Fibroblast of gingiva (primary cell): ENCODE measurements around the gene TADA3.

Experiments
- DNase-seq: peaks from one replicate; pipeline ENCODE4 v3.0.0-alpha.2; 2011; ENCODE audit warnings: low read depth

Gene TADA3

DNA sequence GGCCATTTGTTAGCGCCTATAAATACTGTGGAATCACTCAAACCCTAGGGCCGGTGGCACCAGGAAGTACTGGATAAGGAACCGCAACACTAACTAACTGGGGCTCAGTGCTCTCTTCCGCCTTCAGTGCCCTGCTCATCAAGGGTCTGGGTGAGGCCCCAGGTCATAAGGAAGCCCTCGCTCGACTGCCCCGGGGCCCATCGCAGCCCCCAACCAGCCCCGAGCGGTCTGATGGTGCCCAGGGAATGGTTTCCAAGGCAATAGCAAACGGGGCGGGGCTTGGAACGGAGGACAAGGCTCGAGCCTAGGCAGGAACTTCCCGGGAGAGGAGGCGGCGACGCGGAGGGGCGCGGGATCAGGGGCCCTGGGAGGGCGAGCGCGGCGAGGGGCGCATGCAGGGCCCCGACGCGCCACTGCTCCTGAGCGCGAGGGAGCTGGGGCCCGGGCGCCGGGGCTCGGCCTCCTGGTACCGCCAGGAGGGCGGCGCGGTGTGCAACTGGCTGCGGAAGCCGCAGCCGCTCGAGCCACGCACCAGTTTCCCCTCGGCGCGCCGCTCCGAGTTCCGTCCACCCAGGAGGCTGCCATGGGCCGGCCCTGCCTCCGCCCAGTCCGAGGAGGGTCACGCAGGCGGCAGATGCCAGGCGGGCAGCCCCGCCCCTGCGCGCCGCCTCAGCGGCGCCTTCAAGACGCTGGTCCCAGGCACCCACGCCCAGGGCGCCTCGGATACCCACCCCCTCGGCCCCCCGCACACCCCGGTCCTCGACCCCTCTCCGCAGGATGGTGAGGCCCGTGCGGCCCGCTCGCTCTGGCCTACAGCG is 17.6 kb upstream of the TADA3 start, which contains the start of gene TTLL3:
TTLL3 (plus strand) TSS at position 648 of the 818 bp plus-strand sequence. CDS start 400 bp downstream, outside the sequence.
- DNase-seq = peak; percentile 72

DNA sequence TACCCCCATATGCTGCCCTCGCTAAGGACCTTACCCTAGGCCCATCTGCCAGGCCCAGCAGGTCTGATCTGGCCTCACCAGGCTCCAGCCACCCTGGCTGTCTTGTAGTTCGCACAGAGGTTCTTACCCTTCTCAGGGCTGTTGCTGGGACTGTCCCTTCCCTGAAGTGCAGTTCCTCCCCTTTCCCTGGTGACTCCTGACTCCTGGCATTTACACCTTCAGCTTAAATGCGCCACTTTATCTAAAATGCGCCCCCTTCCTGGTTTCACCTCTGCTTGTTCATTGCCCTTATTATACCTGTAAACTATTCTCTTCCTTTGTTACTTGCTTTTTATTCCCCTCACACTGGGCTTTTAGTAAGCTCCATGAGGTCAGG is 17.0 kb upstream of the TADA3 start:
- no peak for DNase-seq

DNA sequence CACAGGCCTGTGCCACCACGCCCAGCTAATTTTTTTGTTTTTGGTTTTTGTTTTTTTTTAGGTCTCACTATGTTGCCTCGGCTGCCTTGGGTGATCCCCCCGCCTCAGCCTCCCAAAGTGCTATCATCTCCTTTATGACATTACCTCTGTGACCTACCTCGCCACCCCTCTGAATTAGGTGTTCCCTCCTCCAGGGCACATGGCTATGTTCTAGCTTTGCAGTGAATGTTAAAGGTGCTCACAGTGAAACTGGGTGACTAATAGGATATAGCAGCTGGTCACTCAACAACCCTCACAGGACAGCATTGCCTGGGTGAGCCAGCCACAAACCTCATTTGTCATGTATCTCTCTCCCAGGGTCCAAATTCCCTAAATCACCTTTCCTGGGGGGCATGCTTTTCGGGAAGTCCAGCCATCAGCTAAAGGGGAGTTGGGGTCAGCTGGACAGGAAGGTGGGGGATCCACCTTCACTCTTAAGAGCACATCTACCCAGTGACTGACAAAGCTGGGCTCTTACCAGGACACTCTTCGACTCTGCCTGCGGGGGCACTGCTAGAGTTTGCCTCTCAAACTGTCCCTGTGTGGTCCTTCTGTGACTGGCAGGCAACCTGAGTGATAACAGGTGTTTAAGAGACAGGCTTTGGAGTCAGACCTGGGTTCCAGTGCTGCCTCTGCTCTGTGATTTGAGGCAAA is 16.2 kb upstream of the TADA3 start:
- DNase-seq = no peak

DNA sequence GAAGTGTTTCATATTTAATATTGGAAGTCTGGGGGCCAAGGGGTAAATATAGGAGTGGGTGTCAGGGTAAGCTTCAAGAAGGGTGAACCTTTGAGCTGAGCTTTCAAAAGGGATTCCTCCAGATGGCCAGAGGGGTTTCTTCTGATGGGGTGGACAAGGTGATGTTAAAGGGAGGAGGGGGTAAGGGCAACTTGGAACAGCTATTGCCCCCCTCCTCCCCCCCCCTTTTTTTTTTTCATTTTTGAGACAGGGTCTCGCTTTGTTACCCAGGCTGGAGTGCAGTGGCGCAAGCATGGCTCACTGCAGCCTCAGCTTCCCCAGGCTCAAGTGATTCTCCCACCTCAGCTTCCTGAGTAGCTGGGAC is 15.7 kb upstream of the TADA3 start:
- DNase-seq = no peak

DNA sequence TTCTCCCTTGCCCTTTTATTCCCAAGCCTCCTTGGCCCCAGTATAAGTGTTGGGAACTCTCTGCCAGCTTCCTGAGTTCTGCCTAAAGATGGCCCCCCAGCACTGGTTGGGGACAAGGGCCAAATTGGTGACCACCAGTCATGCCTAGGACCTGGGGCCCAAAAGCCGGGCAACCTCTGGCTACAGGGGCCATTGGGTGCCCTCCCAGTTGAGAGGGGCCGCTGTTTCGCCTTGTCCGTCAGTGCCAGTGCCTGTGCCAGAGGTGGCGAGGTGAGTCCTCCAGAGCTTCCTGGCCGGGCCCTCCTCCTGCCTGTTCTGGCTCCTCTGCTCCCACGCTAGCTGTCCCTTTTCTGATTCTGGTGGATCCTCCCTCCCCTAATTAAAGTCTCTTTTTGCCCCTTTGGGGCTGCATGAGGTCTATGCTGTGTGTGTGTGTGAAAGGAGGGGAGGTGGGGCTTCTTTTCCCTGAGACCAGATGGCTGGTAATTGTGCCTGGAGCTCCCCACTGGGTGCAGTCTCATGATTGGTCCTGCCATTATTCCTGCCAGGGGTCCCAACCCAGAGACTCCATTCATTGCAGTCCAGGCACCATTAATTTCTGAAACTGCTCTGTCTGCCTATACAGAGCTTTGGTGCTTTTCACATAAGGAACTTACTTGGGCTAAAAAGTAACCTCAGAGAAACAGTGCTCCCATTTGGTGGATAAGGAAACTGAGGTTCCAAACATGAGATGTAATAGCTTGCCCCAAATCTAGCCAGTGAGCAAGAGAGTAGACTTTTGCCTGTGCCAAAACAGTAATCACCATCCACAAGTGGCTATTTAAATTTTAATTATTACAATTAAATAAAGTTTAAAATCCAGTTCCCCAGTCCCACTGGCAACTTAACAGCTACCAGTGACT is 14.7 kb upstream of the TADA3 start:
- no peak for DNase-seq

DNA sequence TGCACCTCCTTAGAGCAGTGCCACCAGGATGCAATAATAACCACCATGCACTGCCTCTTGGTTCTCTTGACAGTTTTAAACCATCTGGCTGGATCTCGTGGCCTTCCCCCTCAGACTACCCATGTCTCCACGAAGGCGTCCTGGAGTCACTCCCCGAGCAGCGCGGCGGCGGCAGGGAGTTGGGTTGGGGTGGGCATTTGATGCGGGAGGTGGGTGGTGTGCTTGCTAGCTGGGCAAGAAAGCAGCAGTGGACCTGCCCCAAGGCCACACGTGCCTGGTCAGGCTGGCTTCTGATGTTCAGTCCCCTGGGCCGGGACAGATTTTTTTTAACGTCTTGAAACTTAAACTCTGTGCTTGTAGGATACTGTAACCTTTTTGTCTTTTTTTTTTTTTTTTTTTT is 13.9 kb upstream of the TADA3 start:
- no peak for DNase-seq

DNA sequence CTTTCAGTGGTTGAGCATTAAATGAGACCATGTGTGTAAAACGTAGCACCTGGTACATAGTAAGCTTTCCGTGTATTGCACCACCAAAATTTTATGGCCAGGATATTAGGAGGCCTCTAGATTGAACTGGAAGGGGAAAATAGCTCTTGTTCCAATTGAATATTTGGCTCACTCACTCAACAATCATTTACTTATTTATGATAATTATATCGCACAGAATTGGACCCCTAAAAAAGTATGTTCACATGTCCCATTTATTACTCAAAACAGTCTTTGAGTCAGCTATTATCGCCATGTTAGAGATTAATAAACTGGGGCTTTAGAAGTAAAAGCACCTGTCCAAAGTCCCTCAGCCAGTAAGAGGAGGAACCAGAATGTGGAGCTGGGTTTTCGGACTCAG is 12.7 kb upstream of the TADA3 start:
- DNase-seq = no peak

DNA sequence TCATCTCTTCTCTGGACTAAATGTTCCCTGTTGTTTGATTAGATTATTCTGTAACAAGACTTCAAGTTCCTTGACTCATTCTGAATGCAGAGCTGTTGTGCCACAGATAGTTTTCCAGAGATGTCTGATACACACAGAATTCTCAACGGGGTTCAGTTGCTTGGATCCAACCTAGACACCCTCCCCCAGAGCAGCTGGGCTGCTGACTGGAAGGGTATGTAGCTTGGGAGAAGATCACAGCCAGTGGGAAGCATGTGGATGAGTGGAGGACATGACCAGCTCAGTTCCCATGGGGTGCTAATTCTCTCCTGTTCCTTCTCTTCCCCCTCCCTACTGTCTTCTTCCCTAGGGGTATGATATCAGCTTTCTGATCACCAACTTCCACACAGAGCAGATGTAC is 11.2 kb upstream of the TADA3 start:
- no peak for DNase-seq

DNA sequence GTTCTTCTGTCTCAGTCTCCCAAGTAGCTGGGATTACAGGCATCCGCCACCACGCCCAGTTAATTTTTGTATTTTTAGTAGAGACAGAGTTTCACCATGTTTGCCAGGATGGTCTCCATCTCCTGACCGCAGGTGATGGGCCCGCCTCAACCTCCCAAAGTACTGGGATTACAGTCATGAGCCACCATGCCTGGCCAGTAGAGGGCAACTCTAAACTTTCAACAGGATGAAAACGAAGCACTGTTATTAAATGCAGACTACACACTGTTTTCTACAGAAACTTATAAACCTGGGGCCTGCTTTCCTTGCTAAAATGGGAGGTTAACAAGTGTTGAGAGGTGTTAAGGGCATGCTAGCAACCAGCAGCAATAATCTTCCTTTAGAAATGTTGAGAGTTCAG is 8.3 kb upstream of the TADA3 start:
- DNase-seq = no peak

DNA sequence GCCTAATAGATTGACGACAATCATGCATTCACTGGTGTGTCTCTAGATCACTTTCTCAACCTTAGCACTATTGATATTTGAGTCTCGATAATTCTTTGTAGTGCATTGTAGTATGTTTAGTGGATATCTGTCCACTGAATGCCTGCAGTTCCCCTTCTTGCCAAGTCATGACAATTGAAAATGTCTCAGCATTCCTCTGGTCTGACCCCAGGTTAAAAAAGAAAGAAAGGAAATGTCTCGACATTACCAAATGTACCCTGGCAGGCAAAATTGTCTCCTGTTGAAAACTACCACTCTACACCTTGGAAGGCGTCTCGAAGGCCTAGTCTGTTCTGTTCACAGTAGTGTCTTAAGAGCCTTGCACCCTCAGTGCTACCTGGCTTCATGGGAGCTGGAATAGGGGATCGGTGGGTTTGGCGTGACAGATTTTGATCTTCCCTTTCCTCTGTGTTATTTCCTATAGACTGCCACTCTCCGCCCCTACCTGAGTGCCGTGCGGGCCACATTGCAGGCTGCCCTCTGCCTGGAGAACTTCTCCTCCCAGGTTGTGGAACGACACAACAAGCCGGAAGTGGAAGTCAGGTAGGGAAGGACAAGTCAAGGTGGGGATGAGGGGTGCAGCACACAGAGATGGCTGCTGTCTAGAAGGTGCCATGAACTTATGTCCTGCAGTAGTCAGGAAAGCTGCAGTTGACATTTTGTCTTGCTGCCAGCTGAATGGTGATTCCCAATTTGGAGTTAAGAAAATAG is 5.1 kb upstream of the TADA3 start:
- no peak for DNase-seq

DNA sequence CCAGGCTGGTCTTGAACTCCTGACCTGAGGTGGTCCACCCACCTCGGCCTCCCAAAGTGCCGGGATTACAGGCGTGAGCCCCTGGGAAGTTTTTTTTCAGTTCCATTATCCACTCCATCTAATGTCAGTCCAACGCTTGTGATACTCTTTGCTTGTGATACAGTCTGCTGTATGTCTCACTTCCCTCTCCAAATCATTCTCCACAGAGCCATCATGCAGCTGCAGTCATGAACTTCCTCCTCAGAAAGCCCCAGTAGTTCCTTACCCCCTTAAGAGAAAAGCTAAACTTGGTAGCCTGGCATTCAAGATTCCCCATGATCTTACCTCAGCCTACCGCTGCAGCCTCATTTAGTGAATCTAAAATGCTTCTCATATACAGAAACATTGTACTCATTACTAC is 2.9 kb upstream of the TADA3 start:
- no peak for DNase-seq

DNA sequence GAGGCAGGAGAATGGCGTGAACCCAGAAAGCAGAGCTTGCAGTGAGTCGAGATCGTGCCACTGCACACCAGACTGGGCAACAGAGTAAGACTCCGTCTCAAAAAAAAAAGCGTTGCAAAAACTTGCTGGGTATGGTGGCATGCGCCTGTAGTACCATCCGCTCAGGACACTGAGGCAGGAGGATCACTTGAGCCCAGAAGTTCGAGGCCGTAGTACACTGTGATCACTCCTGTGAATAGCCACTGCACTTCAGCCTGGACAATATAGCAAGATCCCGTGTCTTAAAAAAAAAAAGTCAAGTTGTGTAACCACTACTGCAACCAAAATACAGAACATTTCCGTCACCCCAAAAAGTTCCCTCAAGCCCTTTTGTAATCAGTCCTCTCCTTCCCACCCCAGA is 2.1 kb upstream of the TADA3 start:
- DNase-seq = no peak

DNA sequence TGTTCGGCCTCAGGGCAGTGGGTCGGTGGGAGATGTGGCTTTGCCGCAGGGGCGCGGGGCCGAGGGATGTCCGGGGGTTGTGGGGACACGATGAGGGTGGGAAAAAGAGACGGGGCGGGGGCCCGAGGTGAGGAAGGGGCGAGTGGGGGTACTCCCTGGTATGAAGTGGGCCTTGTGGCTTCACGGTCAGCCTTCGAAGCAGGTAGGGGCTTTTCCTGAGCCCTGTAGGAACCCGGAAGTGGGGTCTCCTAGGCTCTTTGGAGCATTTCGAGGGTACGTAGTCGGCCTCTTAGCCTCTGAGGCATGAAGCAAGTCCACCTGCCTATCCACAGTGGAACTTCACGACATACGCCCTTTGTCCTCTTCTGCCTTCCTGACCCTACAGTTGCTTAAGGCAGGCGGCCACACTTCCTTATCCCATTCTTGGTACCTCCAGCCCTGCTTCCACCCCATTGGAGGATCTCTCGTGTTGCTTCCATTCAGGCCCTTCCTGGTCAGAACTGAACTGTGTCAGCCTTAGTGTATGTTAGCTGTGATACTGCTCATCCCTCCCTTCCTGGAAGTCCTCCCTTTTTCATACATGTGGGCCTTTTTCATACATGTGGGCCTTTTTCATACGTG is 998 bp upstream of the TADA3 start:
- peak; percentile 32 for DNase-seq

DNA sequence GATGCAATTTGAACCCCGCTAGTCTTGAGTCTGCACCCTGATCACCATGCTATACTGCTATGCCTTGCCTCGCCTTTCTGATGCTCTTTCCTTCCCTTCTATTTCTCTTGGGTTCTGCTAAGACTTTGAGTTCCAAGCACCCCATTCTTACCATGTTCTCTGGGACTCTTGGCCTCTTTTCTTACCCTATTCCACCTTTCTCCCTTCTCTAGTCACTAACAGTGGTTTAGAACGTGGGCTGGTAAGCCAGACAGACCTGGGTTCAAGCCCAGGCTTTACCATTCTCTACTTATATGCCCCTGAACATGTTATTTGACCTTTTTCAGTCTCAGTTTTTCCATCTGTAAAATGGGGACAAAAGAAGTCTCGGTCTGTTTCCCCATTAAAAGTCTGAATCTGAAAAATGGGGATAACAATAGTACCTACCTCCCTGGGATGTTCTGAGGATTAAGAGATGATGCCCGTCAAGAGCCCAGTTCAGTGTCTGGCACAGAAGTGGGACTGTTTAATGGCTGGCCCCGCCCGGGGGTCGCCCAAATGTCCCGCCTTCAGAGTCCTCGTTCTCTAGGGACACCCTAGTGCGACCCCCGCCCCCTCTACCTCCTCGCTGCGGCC is 376 bp downstream of the TADA3 start:
- DNase-seq = no peak

DNA sequence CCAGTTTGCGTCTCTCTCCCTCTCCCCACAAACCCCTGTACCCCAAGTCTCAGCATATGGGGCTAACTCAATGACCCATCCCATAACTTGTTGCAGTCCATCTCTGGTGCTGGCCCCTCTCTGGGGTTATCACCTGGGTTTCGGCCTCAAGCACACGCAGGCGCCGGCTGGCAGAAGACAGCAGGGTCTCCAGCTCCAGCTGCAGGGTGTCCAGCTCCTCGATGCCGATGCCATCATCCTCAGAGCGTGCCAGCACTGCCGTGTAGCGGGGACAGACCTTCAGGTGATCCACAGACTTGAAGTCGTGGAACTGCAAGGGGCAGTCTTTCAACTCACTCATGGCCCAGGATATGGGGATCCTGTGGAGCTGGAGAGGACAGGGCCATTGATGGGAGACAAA is 1.1 kb downstream of the TADA3 start:
- DNase-seq = no peak

DNA sequence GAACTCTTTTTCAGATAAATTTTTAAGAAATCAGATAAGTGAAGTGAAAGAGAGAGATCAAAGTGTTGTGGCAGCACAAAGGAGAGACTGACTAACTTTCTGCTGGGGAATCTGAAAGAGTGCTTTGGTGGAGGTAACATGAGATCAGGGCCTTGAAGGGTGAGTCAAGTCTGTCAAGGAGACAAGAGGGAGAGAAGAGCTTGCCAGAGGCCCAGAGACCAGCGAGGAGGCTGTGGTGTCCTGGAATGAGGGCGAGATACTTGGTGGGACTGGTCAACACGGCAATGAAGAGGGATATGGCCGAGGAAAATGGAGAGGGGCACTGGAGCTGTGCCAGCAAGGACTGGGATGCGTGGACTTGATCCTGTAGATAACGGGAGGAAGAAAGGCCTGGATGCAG is 4.6 kb downstream of the TADA3 start:
- DNase-seq = no peak

DNA sequence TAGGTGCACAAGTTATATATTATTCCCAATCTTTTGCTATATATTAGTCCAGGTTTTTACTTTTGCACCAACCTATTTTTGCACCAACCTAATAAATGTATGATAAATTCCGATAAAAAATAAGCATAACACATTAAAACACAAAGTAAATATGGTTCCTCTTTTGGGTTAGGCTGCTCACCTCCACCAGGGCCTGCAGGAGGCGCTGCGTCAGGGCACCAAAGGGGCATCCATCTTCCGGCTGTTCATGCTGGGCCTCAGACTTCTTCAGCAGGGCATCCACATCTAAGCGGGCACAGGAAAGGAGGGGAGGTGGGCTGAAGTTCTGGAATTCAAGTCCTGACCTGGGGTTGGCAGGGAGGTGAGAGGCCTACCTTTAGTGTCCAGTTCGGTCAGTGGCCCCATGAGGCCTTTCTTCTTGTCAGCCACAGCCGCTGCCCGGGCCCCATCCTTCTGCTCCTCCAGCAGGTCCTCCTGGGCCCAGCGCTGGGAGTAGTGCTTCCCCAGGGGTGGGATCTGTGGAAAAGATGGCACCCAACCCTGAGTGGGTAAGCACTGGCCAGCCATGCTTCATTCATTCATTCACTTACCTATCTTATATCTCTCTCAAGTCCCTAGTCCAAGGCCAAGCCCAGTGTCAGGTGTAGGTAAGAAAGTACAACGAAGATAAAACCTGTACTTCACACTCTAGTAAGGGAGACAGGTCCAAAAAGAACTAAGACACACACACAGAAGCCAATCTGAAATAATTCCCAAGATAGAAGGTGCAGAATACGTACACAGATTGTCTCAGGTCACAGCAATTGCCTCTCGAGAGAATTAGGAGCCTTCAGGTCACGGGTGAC is 5.2 kb downstream of the TADA3 start:
- no peak for DNase-seq

DNA sequence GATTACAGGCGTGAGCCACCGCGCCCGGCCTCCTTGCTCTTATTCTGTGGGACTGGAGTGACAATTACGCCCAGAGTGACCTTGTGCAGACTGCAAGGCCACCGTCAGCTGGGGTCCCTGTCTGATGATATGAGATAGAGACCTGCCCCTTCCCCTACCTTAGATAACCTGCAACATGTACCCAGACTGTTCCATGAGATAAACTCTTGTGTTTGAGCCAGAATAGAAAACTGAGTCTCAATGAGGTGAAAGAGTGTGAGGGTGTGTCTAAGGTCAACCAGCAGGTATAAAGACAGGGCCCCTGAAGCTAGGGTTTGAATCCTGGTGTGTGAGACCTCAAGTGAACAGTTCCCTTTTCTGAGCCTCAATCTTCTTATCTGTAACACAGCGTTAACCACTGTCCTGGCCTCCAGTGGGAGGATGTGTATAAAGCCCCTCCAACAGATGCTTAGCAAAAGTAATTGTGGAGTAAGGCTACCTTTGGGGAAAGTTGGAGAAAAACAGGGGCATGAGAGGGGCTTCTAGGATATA is 6.0 kb downstream of the TADA3 start:
- DNase-seq = no peak

DNA sequence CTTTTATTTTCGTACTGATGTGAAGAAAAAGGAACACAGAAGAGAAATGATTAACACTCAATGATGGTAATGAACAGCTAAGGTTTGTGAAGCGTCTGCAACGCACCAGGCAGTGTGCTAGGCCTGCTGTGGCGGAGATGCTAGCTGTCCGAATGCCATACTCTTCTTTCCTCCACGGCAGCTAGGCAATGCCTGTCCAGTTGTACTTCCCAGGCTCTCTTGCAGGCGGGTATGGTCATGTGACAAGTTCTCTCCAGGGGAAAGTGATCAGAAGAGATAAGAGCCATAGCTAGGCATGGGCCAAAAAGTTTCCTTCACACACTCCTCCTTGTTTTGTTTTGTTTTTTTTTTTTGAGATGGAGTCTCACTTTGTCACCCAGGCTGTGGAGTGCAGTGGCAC is 6.7 kb downstream of the TADA3 start:
- no peak for DNase-seq

DNA sequence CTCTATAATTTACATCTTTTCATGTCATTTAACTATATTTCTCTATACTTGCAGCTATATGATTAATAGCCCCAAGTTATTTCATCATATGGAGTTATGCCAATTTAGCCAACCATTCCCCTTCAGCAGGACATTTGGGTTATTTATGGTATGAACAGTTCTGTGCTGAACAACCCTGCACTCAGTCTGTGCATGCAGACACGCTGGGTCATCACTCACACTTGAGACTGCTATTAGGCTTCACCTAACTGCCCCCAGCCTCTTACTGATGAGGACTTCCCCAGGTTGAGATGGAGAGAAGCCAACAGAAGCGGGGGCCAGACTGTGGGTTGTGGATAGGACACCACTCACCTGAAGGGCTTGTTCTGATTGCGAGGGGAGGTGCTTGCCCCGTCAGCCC is 7.3 kb downstream of the TADA3 start:
- DNase-seq = no peak
